Astrocyte (in vitro differentiated cells and primary cell): Measurements from ENCODE around the gene BRD7.

Experiments
- EZH2 ChIP-seq: IDR thresholded peaks from 2 replicates; pipeline ENCODE4 v1.6.1; 2012; ENCODE audit warnings: mild to moderate bottlenecking, low read length, inconsistent platforms; ENCODE audit not compliant: insufficient read depth
- TF ChIP-seq, protein P1 (sequence below): IDR thresholded peaks from 2 replicates; pipeline ENCODE4 v1.5.1; 2011; ENCODE audit warnings: low read depth, mild to moderate bottlenecking, inconsistent platforms, low read length, moderate library complexity; ENCODE audit not compliant: insufficient read depth

DNA sequence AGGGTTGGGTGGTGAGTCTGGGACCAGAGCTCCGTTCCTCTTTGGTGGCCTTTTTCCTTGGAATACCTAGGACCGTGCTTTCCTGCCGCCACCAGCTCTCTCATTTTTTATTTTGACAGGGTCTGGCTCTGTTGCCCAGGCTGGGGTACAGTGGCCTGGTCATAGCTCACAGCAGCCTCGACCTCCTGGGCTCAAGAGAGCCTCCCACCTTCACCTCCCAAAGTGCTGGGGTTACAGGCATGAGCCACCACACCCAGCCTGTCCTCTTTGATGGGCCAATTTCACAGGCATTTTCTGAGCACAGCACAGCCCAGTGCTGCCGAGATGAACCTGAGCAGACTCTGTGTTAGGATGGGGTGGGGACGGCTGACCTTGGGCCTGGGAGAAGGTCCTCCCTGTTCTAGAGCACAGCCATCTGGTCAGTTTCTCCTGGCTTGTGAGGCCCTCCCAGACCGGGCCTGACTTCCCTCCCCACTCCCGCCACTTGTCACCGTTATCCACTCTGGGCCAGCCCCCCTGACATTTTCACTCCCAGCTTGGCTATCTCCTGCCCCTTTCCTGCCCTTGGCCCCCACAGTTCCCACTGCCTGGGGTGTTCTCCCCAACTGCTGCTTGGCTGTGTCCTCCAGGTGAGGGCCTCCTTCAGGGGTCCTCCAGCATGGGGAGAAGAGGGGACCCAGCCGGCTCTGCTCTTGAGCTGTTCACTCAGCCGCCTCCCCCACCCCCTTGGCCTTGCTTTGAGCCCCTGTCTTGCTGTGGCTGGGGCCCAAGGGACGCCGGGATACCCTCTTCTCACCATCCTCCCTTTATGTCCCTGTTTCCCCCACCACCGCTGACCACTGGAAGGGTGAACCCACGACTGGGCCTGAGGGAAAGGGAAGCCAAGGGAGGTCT is 97.4 kb downstream of the BRD7 start:
- TF ChIP-seq, protein P1, sequence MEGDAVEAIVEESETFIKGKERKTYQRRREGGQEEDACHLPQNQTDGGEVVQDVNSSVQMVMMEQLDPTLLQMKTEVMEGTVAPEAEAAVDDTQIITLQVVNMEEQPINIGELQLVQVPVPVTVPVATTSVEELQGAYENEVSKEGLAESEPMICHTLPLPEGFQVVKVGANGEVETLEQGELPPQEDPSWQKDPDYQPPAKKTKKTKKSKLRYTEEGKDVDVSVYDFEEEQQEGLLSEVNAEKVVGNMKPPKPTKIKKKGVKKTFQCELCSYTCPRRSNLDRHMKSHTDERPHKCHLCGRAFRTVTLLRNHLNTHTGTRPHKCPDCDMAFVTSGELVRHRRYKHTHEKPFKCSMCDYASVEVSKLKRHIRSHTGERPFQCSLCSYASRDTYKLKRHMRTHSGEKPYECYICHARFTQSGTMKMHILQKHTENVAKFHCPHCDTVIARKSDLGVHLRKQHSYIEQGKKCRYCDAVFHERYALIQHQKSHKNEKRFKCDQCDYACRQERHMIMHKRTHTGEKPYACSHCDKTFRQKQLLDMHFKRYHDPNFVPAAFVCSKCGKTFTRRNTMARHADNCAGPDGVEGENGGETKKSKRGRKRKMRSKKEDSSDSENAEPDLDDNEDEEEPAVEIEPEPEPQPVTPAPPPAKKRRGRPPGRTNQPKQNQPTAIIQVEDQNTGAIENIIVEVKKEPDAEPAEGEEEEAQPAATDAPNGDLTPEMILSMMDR, result no peak
- TF ChIP-seq EZH2, result no peak
